ENCODE measurements around the gene HDGF.

DNA sequence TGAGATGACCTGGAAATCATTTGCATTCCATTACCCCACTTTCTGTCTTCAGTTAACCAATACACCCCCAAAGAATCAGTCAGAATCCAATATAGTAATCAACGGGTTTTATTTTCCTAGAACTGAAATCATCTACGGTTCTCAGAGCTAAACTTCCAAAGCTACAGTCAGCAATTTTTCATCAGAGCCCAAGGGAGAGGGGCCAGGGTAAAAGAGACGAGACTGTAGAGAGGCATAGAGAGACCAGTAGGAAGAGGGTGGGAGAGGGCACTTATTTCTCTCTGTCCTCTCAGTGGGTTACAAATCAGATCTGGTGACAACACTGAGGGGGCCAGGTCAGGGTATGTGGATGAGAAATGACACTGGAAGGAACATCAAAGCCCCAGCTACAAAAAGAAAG is 9.5 kb downstream of the HDGF start:
- no peak for TF ChIP-seq POLR2AphosphoS5 (IDR thresholded peaks at IDR 0.05; ENCODE audit: low read depth, low read length)
- TF ChIP-seq TAF1 (IDR thresholded peaks at IDR 0.05; ENCODE audit: borderline replicate concordance, insufficient read depth, low read length) = no peak
- TF ChIP-seq, protein P1, sequence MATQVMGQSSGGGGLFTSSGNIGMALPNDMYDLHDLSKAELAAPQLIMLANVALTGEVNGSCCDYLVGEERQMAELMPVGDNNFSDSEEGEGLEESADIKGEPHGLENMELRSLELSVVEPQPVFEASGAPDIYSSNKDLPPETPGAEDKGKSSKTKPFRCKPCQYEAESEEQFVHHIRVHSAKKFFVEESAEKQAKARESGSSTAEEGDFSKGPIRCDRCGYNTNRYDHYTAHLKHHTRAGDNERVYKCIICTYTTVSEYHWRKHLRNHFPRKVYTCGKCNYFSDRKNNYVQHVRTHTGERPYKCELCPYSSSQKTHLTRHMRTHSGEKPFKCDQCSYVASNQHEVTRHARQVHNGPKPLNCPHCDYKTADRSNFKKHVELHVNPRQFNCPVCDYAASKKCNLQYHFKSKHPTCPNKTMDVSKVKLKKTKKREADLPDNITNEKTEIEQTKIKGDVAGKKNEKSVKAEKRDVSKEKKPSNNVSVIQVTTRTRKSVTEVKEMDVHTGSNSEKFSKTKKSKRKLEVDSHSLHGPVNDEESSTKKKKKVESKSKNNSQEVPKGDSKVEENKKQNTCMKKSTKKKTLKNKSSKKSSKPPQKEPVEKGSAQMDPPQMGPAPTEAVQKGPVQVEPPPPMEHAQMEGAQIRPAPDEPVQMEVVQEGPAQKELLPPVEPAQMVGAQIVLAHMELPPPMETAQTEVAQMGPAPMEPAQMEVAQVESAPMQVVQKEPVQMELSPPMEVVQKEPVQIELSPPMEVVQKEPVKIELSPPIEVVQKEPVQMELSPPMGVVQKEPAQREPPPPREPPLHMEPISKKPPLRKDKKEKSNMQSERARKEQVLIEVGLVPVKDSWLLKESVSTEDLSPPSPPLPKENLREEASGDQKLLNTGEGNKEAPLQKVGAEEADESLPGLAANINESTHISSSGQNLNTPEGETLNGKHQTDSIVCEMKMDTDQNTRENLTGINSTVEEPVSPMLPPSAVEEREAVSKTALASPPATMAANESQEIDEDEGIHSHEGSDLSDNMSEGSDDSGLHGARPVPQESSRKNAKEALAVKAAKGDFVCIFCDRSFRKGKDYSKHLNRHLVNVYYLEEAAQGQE (IDR thresholded peaks at IDR 0.05; ENCODE audit: insufficient read depth in 1 of 2, low read depth in 2 of 2, low read length in 2 of 2) = no peak
- no peak for TF ChIP-seq SIN3A (IDR thresholded peaks at IDR 0.05; ENCODE audit: borderline replicate concordance, insufficient read depth, low read length)
- TF ChIP-seq FOXP2 (optimal IDR thresholded peaks at IDR 0.05; ENCODE audit: borderline replicate concordance, extremely low read depth, extremely low read length, insufficient read depth) = no peak

Measured in PFSK-1 (cell line).